SU-DHL-6 (cell line): ENCODE measurements around the gene DNAJC12.
A peak's percentile ranks its signal among the peaks of the same experiment; 100 is the strongest.

ENCODE experiments used
- H2AFZ ChIP-seq: fragments of 200-600 bp; sonication (generic); 2 replicates; pipeline ENCODE4 v1.6.1; 2014; ENCODE audit warnings: low read depth, mild to moderate bottlenecking, moderate library complexity, mixed read lengths, antibody characterized with exemption, low read length; ENCODE audit not compliant: severe bottlenecking
- H3F3A ChIP-seq: fragments of 200-600 bp; shearing (Covaris generic); 2 replicates; pipeline ENCODE4 v1.6.0; 2016; ENCODE audit warnings: antibody characterized with exemption, mild to moderate bottlenecking; ENCODE audit not compliant: insufficient read depth
- H3K27ac ChIP-seq: fragments of 200-600 bp; sonication (generic); 2 replicates; pipeline ENCODE4 v1.5.1; 2016; ENCODE audit warnings: low read depth, mild to moderate bottlenecking, low read length, moderate library complexity, mixed read lengths
- H3K27me3 ChIP-seq: fragments of 200-600 bp; sonication (generic), shearing (Covaris generic); 2 replicates; pipeline ENCODE4 v1.6.0; 2014; ENCODE audit warnings: mild to moderate bottlenecking, low read length
- H3K36me3 ChIP-seq: fragments of 200-600 bp; sonication (generic); 2 replicates; pipeline ENCODE4 v1.6.1; 2014; ENCODE audit warnings: mild to moderate bottlenecking, low read length, mixed read lengths
- H3K4me2 ChIP-seq: fragments of 300-600, 200-600 bp; shearing (Covaris generic), sonication (generic); 2 replicates; pipeline ENCODE4 v1.6.0; 2014; ENCODE audit warnings: low read length, low read depth, mild to moderate bottlenecking; ENCODE audit not compliant: poor library complexity, severe bottlenecking
- H3K4me3 ChIP-seq: fragments of 200-600 bp; sonication (generic); 2 replicates; pipeline ENCODE4 v1.5.1; 2014; ENCODE audit warnings: antibody characterized with exemption, low read length, mild to moderate bottlenecking, mixed read lengths; ENCODE audit not compliant: insufficient read depth, poor library complexity, severe bottlenecking
- H3K79me2 ChIP-seq: fragments of 200-600 bp; sonication (generic); 2 replicates; pipeline ENCODE4 v1.6.1; 2014; ENCODE audit warnings: mild to moderate bottlenecking, low read length, moderate library complexity; ENCODE audit not compliant: insufficient read depth
- H3K9ac ChIP-seq: fragments of 200-600 bp; sonication (generic); 2 replicates; pipeline ENCODE4 v1.7.0; 2014; ENCODE audit warnings: mild to moderate bottlenecking, low read length
- H3K9me2 ChIP-seq: fragments of 200-600 bp; sonication (generic); replicated peaks from 2 replicates; pipeline ENCODE4 v1.6.1; 2014; ENCODE audit warnings: low read length; ENCODE audit not compliant: insufficient read depth
- H3K9me3 ChIP-seq: fragments of 200-600 bp; sonication (generic); 2 replicates; pipeline ENCODE4 v1.6.1; 2014; ENCODE audit warnings: low read length, mixed read lengths; ENCODE audit not compliant: insufficient read depth
- H4K20me1 ChIP-seq: fragments of 200-600 bp; sonication (generic); 2 replicates; pipeline ENCODE4 v1.6.1; 2014; ENCODE audit warnings: low read depth, mild to moderate bottlenecking, antibody characterized with exemption, low read length, moderate library complexity, mixed read lengths
- EZH2phosphoT487 ChIP-seq: fragments of 200-600 bp; sonication (generic), shearing (Covaris generic); conservative IDR thresholded peaks from 2 replicates; pipeline ENCODE4 v1.6.1; 2018; ENCODE audit warnings: mild to moderate bottlenecking, antibody characterized with exemption, low read length, moderate library complexity, mixed read lengths
- TF ChIP-seq, protein P1 (sequence below): fragments of 200-600 bp; sonication (generic); IDR thresholded peaks from one replicate; pipeline ENCODE4 v1.5.1; 2017; ENCODE audit warnings: antibody characterized with exemption, mild to moderate bottlenecking, low read length, moderate library complexity; ENCODE audit not compliant: insufficient read depth, poor library complexity, severe bottlenecking

Gene DNAJC12

DNA sequence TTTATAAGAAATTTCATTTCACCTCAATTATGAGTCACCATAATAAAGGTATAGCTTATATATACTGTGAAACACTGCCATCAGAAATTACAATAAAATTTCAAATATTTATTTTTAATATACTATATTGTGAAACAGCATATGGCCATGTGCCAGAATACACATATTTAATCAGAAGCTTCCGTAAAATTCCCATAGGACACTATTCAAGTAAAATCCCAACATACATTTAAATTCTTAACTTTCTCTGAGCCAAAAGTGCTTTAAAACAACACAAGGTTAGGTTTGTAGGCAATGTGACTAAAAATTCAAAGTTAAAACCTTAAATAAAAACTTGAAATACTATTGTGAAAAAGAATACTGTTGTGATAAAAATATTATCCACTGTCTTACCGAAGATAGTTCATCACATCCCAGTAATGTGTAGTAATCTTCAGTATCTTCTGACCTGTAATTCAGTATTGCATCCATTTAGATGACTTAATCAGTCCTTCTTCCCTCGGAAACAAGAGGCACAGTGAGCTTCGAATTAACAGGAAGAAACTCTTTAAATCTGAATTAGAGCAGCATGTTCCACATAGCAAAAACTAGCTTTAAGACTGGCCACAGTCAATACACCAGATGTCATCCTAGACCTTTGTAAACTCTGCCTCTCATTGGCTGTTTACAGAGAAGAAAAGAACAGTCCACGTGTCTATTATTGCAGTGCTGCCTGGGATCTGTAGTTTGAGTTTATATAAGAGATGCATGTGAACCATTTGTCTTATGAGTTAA is at the start of gene DNAJC12:
Gene DNAJC12 (minus strand): TSS at position 648 of the 774 bp plus-strand sequence. CDS start 177 bp downstream, at position 471.
- Histone ChIP-seq H3K9ac (peak within 1 kb of the TSS; percentile 58), H3K4me3 (peak within 1 kb of the TSS; percentile 75), H3K4me2 (peak within 1 kb of the TSS; percentile 98), H2AFZ (peak within 1 kb of the TSS; percentile 87), H3F3A (peaks cover 13% of the 10 kb centered on the region; the same call in 1 of the 2 replicates), H4K20me1 (no peaks in the 10 kb centered on the region), H3K27me3 (no peaks in the 10 kb centered on the region), H3K27ac (peak within 1 kb of the TSS; percentile 14; the same call in 1 of the 2 replicates), H3K9me2 (no peaks in the 10 kb centered on the region), H3K79me2 (peaks cover 13% of the 10 kb centered on the region), H3K36me3 (no peaks in the 10 kb centered on the region), H3K9me3 (no peaks in the 10 kb centered on the region; the same call in 1 of the 2 replicates)
- TF ChIP-seq, protein P1, sequence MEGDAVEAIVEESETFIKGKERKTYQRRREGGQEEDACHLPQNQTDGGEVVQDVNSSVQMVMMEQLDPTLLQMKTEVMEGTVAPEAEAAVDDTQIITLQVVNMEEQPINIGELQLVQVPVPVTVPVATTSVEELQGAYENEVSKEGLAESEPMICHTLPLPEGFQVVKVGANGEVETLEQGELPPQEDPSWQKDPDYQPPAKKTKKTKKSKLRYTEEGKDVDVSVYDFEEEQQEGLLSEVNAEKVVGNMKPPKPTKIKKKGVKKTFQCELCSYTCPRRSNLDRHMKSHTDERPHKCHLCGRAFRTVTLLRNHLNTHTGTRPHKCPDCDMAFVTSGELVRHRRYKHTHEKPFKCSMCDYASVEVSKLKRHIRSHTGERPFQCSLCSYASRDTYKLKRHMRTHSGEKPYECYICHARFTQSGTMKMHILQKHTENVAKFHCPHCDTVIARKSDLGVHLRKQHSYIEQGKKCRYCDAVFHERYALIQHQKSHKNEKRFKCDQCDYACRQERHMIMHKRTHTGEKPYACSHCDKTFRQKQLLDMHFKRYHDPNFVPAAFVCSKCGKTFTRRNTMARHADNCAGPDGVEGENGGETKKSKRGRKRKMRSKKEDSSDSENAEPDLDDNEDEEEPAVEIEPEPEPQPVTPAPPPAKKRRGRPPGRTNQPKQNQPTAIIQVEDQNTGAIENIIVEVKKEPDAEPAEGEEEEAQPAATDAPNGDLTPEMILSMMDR, result no peak
- TF ChIP-seq EZH2phosphoT487, result no peak

DNA sequence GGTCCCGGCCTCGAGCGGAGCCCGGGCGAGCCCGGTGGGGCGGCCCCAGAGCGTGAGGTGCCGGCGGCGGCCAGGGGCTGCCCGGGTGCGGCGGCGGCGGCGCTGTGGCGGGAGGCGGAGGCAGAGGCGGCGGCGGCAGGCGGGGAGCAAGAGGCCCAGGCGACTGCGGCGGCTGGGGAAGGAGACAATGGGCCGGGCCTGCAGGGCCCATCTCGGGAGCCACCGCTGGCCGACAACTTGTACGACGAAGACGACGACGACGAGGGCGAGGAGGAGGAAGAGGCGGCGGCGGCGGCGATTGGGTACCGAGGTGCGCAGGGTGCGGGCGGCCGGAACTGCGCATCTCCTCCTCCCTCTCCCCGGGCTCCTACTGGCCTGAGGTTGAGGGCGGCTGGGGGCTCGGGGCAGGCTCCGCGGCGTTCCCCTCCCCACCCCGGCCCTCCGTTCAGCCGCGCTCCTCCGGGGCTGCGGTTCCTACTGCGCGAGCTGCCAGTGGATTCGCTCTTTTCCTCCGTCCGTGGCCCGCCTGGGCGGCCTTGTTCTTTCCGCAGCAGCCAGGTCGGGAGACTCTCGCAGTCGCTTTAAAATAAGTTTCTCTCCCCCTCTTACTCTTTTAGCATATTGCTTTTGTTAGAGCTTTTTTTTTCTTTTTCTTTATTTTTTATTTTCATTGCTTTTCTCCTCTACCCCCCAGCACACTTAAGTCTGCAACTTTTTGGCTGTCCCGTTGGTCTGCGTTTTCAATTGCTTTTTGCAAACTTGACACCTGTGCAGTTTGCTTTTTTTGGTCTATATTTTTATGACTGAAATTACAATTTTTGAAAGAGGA is 47.1 kb upstream of the DNAJC12 start:
- Histone ChIP-seq H2AFZ (peak overlapping the region; percentile 62), H3K9me2 (no peaks in the 10 kb centered on the region), H3K4me2 (peak overlapping the region; percentile 100), H3K4me3 (peak overlapping the region; percentile 99), H3K9me3 (no peaks in the 10 kb centered on the region), H3K36me3 (peaks cover 21% of the 10 kb centered on the region), H3K27ac (peak overlapping the region; percentile 85), H3F3A (peaks cover 19% of the 10 kb centered on the region), H3K9ac (peak overlapping the region; percentile 74), H3K79me2 (peaks cover 46% of the 10 kb centered on the region), H4K20me1 (no peaks in the 10 kb centered on the region; the same call in 1 of the 2 replicates), H3K27me3 (no peaks in the 10 kb centered on the region)
- TF ChIP-seq EZH2phosphoT487, result no peak
- TF ChIP-seq, protein P1, result no peak

DNA sequence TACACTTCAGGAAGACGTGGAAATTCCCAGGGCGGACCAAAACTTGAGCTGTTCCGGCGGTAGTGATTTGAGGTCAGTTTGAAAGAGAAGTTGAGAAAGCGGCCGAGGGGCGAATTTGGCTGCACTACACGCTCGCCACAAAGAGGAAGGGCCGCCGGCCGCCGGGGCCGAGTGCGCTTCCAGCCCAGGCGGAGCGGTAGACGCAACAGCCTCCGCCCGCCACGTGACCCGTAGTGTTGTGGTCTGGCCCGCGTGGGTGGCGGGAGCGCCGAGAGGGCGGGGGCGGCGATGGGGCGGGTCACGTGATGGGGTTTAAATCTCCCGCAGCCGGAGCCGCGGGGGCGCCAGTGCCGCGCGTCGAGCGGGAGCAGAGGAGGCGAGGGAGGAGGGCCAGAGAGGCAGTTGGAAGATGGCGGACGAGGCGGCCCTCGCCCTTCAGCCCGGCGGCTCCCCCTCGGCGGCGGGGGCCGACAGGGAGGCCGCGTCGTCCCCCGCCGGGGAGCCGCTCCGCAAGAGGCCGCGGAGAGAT is 46.4 kb upstream of the DNAJC12 start, which contains the start of gene SIRT1:
Gene SIRT1 (plus strand): TSS at position 344 of the 529 bp plus-strand sequence. CDS start 66 bp downstream, at position 410.
- Histone ChIP-seq H4K20me1 (no peaks in the 10 kb centered on the region; the same call in 1 of the 2 replicates), H3K9ac (peak within 1 kb of the TSS; percentile 74), H3K27ac (peak within 1 kb of the TSS; percentile 85), H3K27me3 (no peaks in the 10 kb centered on the region), H3K9me2 (no peaks in the 10 kb centered on the region), H3F3A (peaks cover 19% of the 10 kb centered on the region), H2AFZ (peak within 1 kb of the TSS; percentile 96), H3K79me2 (peaks cover 41% of the 10 kb centered on the region), H3K4me3 (peak within 1 kb of the TSS; percentile 99), H3K36me3 (peaks cover 17% of the 10 kb centered on the region), H3K4me2 (peak within 1 kb of the TSS; percentile 100), H3K9me3 (no peaks in the 10 kb centered on the region)
- TF ChIP-seq, protein P1, result no peak
- no peak for TF ChIP-seq EZH2phosphoT487
